ENCODE data around the gene SPPL3.

The SPPL3 gene

GRCh38 chr12:120767071-120768024 is 136.8 kb downstream of the SPPL3 start:
- no peaks in the 10 kb centered on the region for H3K36me3 ChIP-seq (ENCODE audit: low read length)
- no peaks in the 10 kb centered on the region for H3K9me2 ChIP-seq (replicated peaks; ENCODE audit: insufficient read depth, low read length)

GRCh38 chr12:120766566-120766965 is 137.6 kb downstream of the SPPL3 start:
- Histone ChIP-seq H3K36me3 (ENCODE audit: low read length) (no peaks in the 10 kb centered on the region), H3K27me3 (ENCODE audit: low read length) (no peaks in the 10 kb centered on the region), H3K9me2 (replicated peaks; ENCODE audit: insufficient read depth, low read length) (no peaks in the 10 kb centered on the region), H3K9ac (ENCODE audit: low read length) (no peak overlapping the region), H3K4me2 (ENCODE audit: low read depth, low read length, poor library complexity, severe bottlenecking) (no peak overlapping the region), H4K20me1 (ENCODE audit: low read depth, low read length) (no peaks in the 10 kb centered on the region), H3K4me3 (ENCODE audit: insufficient read depth, low read length, poor library complexity, severe bottlenecking) (no peak overlapping the region), H3K79me2 (ENCODE audit: insufficient read depth, low read length) (no peaks in the 10 kb centered on the region), H3K27ac (ENCODE audit: low read depth, low read length) (no peak overlapping the region), H3F3A (ENCODE audit: insufficient read depth) (0 out of 2 replicates have a peak, but pooled peaks cover 3% of the 10 kb centered on the region), H3K9me3 (ENCODE audit: insufficient read depth, low read length) (no peaks in the 10 kb centered on the region), H2AFZ (ENCODE audit: low read depth, low read length, severe bottlenecking) (no peak overlapping the region)
- TF ChIP-seq CTCF (IDR thresholded peaks at IDR 0.05; ENCODE audit: insufficient read depth, low read length, poor library complexity, severe bottlenecking) (no peak), EZH2phosphoT487 (conservative IDR thresholded peaks at IDR 0.05; ENCODE audit: low read length) (no peak)

More at GRCh38 chr12:120767071-120768024, 136.8 kb downstream of the SPPL3 start:
- Histone ChIP-seq H3F3A (ENCODE audit: insufficient read depth) (0 out of 2 replicates have a peak, but pooled peaks cover 3% of the 10 kb centered on the region), H3K9ac (ENCODE audit: low read length) (no peak overlapping the region), H3K27me3 (ENCODE audit: low read length) (no peaks in the 10 kb centered on the region), H3K27ac (ENCODE audit: low read depth, low read length) (peak overlapping the region; percentile 37), H2AFZ (ENCODE audit: low read depth, low read length, severe bottlenecking) (no peak overlapping the region), H4K20me1 (ENCODE audit: low read depth, low read length) (no peaks in the 10 kb centered on the region), H3K4me2 (ENCODE audit: low read depth, low read length, poor library complexity, severe bottlenecking) (no peak overlapping the region), H3K79me2 (ENCODE audit: insufficient read depth, low read length) (no peaks in the 10 kb centered on the region), H3K9me3 (ENCODE audit: insufficient read depth, low read length) (no peaks in the 10 kb centered on the region), H3K4me3 (ENCODE audit: insufficient read depth, low read length, poor library complexity, severe bottlenecking) (no peak overlapping the region)
- TF ChIP-seq CTCF (IDR thresholded peaks at IDR 0.05; ENCODE audit: insufficient read depth, low read length, poor library complexity, severe bottlenecking), result no peak
- TF ChIP-seq EZH2phosphoT487 (conservative IDR thresholded peaks at IDR 0.05; ENCODE audit: low read length), result no peak

GRCh38 chr12:120764816-120765215 is 139.3 kb downstream of the SPPL3 start:
- H3K79me2 ChIP-seq (ENCODE audit: insufficient read depth, low read length), result no peaks in the 10 kb centered on the region
- H2AFZ ChIP-seq (ENCODE audit: low read depth, low read length, severe bottlenecking), result no peak overlapping the region
- no peak overlapping the region for H3K4me2 ChIP-seq (ENCODE audit: low read depth, low read length, poor library complexity, severe bottlenecking)
- no peak overlapping the region for H3K27ac ChIP-seq (ENCODE audit: low read depth, low read length)
- H3F3A ChIP-seq (ENCODE audit: insufficient read depth), result 0 out of 2 replicates have a peak, but pooled peaks cover 3% of the 10 kb centered on the region
- no peaks in the 10 kb centered on the region for H3K27me3 ChIP-seq (ENCODE audit: low read length)
- no peak overlapping the region for H3K9ac ChIP-seq (ENCODE audit: low read length)
- no peaks in the 10 kb centered on the region for H4K20me1 ChIP-seq (ENCODE audit: low read depth, low read length)
- no peaks in the 10 kb centered on the region for H3K9me3 ChIP-seq (ENCODE audit: insufficient read depth, low read length)
- no peak overlapping the region for H3K4me3 ChIP-seq (ENCODE audit: insufficient read depth, low read length, poor library complexity, severe bottlenecking)
- TF ChIP-seq EZH2phosphoT487 (conservative IDR thresholded peaks at IDR 0.05; ENCODE audit: low read length) (no peak), CTCF (IDR thresholded peaks at IDR 0.05; ENCODE audit: insufficient read depth, low read length, poor library complexity, severe bottlenecking) (no peak)
- H3K9me2 ChIP-seq (replicated peaks; ENCODE audit: insufficient read depth, low read length), result no peaks in the 10 kb centered on the region
- H3K36me3 ChIP-seq (ENCODE audit: low read length), result no peaks in the 10 kb centered on the region
